CD4-positive, alpha-beta T cell (primary cell): ENCODE measurements around the gene ZFAND6. TPM values are rescaled to one million over a fixed set of nuclear protein-coding genes. Genes with fewer than 3 reads are reported as not detected.

ENCODE experiments used
- ATAC-seq: fragments of 200-7000 bp; cut with Tn5 transposase; one replicate; pipeline ENCODE4 v1.10.0; 2022; ENCODE audit warnings: mild to moderate bottlenecking; ENCODE audit not compliant: poor library complexity
- CTCF ChIA-PET: fragments of 350-600 bp; sonication (Branson Sonifier 250); formaldehyde crosslinking; loops from one replicate; lab custom pipeline; 2021; ENCODE audit warnings: antibody characterized with exemption, inconsistent platforms; lab: Charles Lee
- POLR2A ChIA-PET: fragments of 350-600 bp; sonication (Branson Sonifier 250); formaldehyde crosslinking; loops from one replicate; lab custom pipeline; 2021; ENCODE audit warnings: antibody characterized with exemption, inconsistent platforms; lab: Charles Lee
- DNase-seq, 14 experiments: peaks; one replicate each; pipeline ENCODE4 v3.0.0-alpha.2; 2013 to 2020; ENCODE audit warnings: mixed read lengths in 2 of 14
- H3K27ac ChIP-seq, 2 donors: one replicate each; pipeline versions ENCODE4 v1.5.1 to v1.7.0; 2013; ENCODE audit warnings: low read length in 2 of 2, low read depth in 1 of 2, mild to moderate bottlenecking in 1 of 2
- H3K27me3 ChIP-seq, 2 experiments: 1 replicate in 1 of 2; 2 replicates in 1 of 2; pipeline versions ENCODE4 v1.6.1 to v1.7.0; 2013; ENCODE audit warnings: low read length in 2 of 2, control low read depth in 1 of 2, mild to moderate bottlenecking in 1 of 2, moderate library complexity in 1 of 2; ENCODE audit not compliant: insufficient read depth in 2 of 2, control insufficient read depth in 1 of 2
- H3K36me3 ChIP-seq: one replicate; pipeline ENCODE4 v1.6.1; 2013; ENCODE audit warnings: low read length, control low read depth; ENCODE audit not compliant: insufficient read depth
- H3K4me1 ChIP-seq: one replicate; pipeline ENCODE4 v1.6.1; 2013; ENCODE audit warnings: low read length, control low read depth; ENCODE audit not compliant: insufficient read depth
- H3K4me3 ChIP-seq: one replicate; pipeline ENCODE4 v1.5.1; 2013; ENCODE audit warnings: mild to moderate bottlenecking, low read length, moderate library complexity
- H3K9me3 ChIP-seq, 2 experiments: 1 replicate in 1 of 2; 2 replicates in 1 of 2; pipeline versions ENCODE4 v1.6.1 to v1.7.0; 2013; ENCODE audit warnings: low read length in 2 of 2, mild to moderate bottlenecking in 2 of 2, control low read depth in 1 of 2, moderate library complexity in 1 of 2; ENCODE audit not compliant: control insufficient read depth in 1 of 2, insufficient read depth in 1 of 2
- H3K27ac Mint-ChIP-seq: one replicate; pipeline ENCODE4 v1.8.0; 2020; ENCODE audit warnings: mixed read lengths
- H3K27me3 Mint-ChIP-seq: one replicate; pipeline ENCODE4 v1.8.0; 2021; ENCODE audit warnings: mixed read lengths
- H3K36me3 Mint-ChIP-seq: one replicate; pipeline ENCODE4 v1.8.0; 2021; ENCODE audit warnings: low read depth, mixed read lengths
- H3K4me1 Mint-ChIP-seq: one replicate; pipeline ENCODE4 v1.8.0; 2021; ENCODE audit warnings: low read depth, mixed read lengths
- H3K4me3 Mint-ChIP-seq: one replicate; pipeline ENCODE4 v1.8.0; 2020; ENCODE audit warnings: mild to moderate bottlenecking, mixed read lengths
- H3K9me3 Mint-ChIP-seq: one replicate; pipeline ENCODE4 v1.8.0; 2020; ENCODE audit warnings: mixed read lengths
- intact Hi-C, 2 experiments: fragments of 100-400 bp; cut with DNase I in 1 of 2; cut with micrococcal nuclease in 1 of 2; formaldehyde crosslinking; loops; one replicate each; pipeline versions ENCODE4 v1.15.1 to v1.9.0; 2023 to 2025; cut with DNase I, micrococcal nuclease
- total RNA-seq, 174 experiments: library from RNA in 2 of 174; stranded (reverse) in 2 of 174; gene quantifications; one replicate each; pipeline ENCODE4 v1.2.3 and lab custom pipeline; 2021 to 2026
- TF ChIP-seq, protein P1 (sequence below): fragments of 200-600 bp; IDR thresholded peaks from one replicate; pipeline ENCODE4 v1.8.0; 2022; ENCODE audit warnings: antibody characterized with exemption, mild to moderate bottlenecking

ZFAND6 gene
- total RNA-seq, 2 experiments from 2014 or later: 65.5 to 69.2 TPM

DNA sequence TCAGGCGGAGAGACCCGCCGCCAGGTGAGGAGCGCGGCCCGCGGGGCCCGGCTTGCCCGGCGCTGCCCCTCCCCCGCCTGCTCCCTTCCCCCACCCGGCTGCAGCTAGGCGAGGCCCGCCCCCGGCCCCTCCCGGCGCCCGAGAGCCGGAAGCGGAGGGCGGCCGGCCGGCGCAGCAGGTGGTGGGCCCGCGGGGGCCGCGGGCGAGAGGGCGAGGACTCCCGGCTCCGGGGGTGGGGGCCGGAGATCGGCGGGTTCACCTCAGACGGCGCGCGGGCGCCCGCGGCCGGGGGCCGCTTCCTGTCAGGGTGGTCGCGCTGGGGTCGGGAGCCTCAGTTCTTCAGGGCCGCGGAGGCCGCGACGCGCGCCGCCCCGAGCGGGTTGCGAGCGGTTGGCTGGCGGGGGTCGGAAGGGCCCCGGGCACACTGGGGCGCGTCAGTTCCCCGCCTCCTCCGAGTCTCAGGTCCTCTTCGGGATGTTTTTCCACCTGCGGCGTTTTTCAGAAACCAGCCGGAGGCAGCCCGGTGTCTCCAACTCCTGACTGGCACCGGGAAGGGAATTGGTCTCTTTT, 395 bp downstream of the ZFAND6 start:
- Histone ChIP-seq H3K27ac (peak overlapping the region; percentile 72 to 82), H3K9me3 (no peaks in the 10 kb centered on the region), H3K4me3 (peak overlapping the region; percentile 78), H3K36me3 (no peaks in the 10 kb centered on the region), H3K27me3 (no peaks in the 10 kb centered on the region), H3K4me1 (peaks cover 13% of the 10 kb centered on the region)
- ATAC-seq (peak; percentile 37), DNase-seq (peak in 7 of 14 experiments; percentile 16 to 78 (median 48))
- Mint-ChIP-seq H3K27me3 (no peaks in the 10 kb centered on the region), H3K4me3 (peak overlapping the region; percentile 98), H3K27ac (peak overlapping the region; percentile 95), H3K9me3 (no peaks in the 10 kb centered on the region), H3K4me1 (peaks cover 38% of the 10 kb centered on the region), H3K36me3 (peaks cover 8% of the 10 kb centered on the region)
- ChIA-PET CTCF (interaction anchor here (1.1 to 1.8 kb wide), 3 partner anchors 12 to 210 kb away, joined by 3 to 9 read pairs (median 4); no protein-coding TSS in a partner anchor), POLR2A (interaction anchor here (0.6 to 4.1 kb wide), 19 partner anchors 10 to 163 kb away, joined by 3 to 45 read pairs (median 6); partner anchors contain the start of genes BCL2A1, FAH and MTHFS)
- intact Hi-C loops: loop anchor here (1.0 to 10.0 kb wide), 8 partner anchors 13 to 935 kb away; partner anchors contain the start of genes FAH (in 1 of the 2) and MTHFS (in 1 of the 2)
- TF ChIP-seq, protein P1, sequence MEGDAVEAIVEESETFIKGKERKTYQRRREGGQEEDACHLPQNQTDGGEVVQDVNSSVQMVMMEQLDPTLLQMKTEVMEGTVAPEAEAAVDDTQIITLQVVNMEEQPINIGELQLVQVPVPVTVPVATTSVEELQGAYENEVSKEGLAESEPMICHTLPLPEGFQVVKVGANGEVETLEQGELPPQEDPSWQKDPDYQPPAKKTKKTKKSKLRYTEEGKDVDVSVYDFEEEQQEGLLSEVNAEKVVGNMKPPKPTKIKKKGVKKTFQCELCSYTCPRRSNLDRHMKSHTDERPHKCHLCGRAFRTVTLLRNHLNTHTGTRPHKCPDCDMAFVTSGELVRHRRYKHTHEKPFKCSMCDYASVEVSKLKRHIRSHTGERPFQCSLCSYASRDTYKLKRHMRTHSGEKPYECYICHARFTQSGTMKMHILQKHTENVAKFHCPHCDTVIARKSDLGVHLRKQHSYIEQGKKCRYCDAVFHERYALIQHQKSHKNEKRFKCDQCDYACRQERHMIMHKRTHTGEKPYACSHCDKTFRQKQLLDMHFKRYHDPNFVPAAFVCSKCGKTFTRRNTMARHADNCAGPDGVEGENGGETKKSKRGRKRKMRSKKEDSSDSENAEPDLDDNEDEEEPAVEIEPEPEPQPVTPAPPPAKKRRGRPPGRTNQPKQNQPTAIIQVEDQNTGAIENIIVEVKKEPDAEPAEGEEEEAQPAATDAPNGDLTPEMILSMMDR: no peak

GRCh38 chr15:80060356-80061006, 1.0 kb downstream of the ZFAND6 start:
- H3K27ac Mint-ChIP-seq: peak overlapping the region; percentile 92
- H3K27ac ChIP-seq: peak overlapping the region; percentile 72 to 82
- no peaks in the 10 kb centered on the region for H3K9me3 Mint-ChIP-seq
- H3K4me3 Mint-ChIP-seq: peak overlapping the region; percentile 91
- TF ChIP-seq, protein P1: no peak
- no peaks in the 10 kb centered on the region for H3K27me3 ChIP-seq
- no peaks in the 10 kb centered on the region for H3K27me3 Mint-ChIP-seq
- DNase-seq (peak in 9 of 14 experiments; percentile 2 to 57 (median 13)), ATAC-seq (no peak)
- no peaks in the 10 kb centered on the region for H3K9me3 ChIP-seq
- peak overlapping the region; percentile 78 for H3K4me3 ChIP-seq
- ChIA-PET CTCF (interaction anchor here (0.8 to 1.8 kb wide), 4 partner anchors 12 to 211 kb away, joined by 3 to 9 read pairs (median 4); no protein-coding TSS in a partner anchor), POLR2A (interaction anchor here (0.6 to 4.1 kb wide), 17 partner anchors 10 to 163 kb away, joined by 3 to 45 read pairs (median 6); partner anchors contain the start of genes FAH and MTHFS)
- intact Hi-C loops: loop anchor here in 1 of 2 experiments (2.0 kb wide), 2 partner anchors 112 to 136 kb away; no protein-coding TSS in a partner anchor
- peaks cover 8% of the 10 kb centered on the region for H3K36me3 Mint-ChIP-seq
- H3K36me3 ChIP-seq: no peaks in the 10 kb centered on the region
- H3K4me1 Mint-ChIP-seq: peaks cover 43% of the 10 kb centered on the region
- peaks cover 13% of the 10 kb centered on the region for H3K4me1 ChIP-seq

DNA sequence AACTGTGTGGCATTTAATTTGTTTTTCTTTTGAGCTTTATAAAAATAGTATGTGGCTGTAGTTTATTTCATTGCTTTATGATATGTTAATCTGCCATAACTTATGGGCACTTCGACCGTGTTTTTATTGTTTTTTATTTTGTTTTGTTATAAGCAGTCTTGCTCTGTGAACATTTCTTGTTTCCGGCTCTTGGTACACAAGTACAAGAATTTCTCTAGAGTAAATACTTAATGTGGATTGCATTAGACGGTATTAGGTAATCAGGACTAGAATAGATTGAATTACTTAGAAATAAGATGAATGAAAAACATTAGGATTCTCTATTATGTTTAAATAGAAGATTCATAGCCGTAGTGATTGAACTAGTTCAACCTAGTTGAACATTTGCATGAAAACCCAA, 2.1 kb downstream of the ZFAND6 start:
- Mint-ChIP-seq H3K27ac (peak overlapping the region; percentile 92), H3K36me3 (peaks cover 8% of the 10 kb centered on the region), H3K4me3 (peak overlapping the region; percentile 91), H3K4me1 (peaks cover 43% of the 10 kb centered on the region), H3K9me3 (no peaks in the 10 kb centered on the region), H3K27me3 (no peaks in the 10 kb centered on the region)
- Histone ChIP-seq H3K36me3 (peaks cover 2% of the 10 kb centered on the region), H3K27ac (no peak overlapping the region), H3K9me3 (no peaks in the 10 kb centered on the region), H3K4me1 (peaks cover 13% of the 10 kb centered on the region), H3K27me3 (no peaks in the 10 kb centered on the region), H3K4me3 (no peak overlapping the region)
- TF ChIP-seq, protein P1: no peak
- ChIA-PET POLR2A (interaction anchor here (1.2 to 4.1 kb wide), 4 partner anchors 11 to 139 kb away, joined by 4 to 45 read pairs (median 34); partner anchors contain the start of gene FAH), CTCF (interaction anchor here (1.8 kb wide), 1 partner anchor 10 kb away, joined by 9 read pairs; no protein-coding TSS in a partner anchor)
- intact Hi-C loops: loop anchor here in 1 of 2 experiments (2.0 kb wide), 2 partner anchors 111 to 137 kb away; no protein-coding TSS in a partner anchor
- ATAC-seq: no peak
- DNase-seq: no peak
